SK-N-SH (cell line): ENCODE data around the gene INTS14. TPM values are rescaled to one million over a fixed set of nuclear protein-coding genes. Genes with fewer than 3 reads are reported as not detected.

Source experiments
- CTCF ChIA-PET: fragments of 300-600, 350-600 bp; formaldehyde crosslinking; extraction: SDS; loops from one replicate; lab custom pipeline; 2021; lab: Yijun Ruan, JAX
- POLR2A ChIA-PET: fragments of 350-600 bp; sonication (Branson Sonifier 250); formaldehyde crosslinking; extraction: SDS; loops from one replicate; lab custom pipeline; 2020; ENCODE audit warnings: antibody characterized with exemption, inconsistent platforms; lab: Yijun Ruan, JAX
- DNase-seq: peaks from one replicate; pipeline ENCODE4 v3.0.0; 2012
- H2AFZ ChIP-seq: fragments of 200-600 bp; sonication (generic); 2 replicates; pipeline ENCODE4 v1.8.1; 2016; ENCODE audit warnings: antibody characterized with exemption, mild to moderate bottlenecking, low read depth
- H3F3A ChIP-seq: fragments of 200-600 bp; sonication (generic); replicated peaks from 2 replicates; pipeline ENCODE3; 2016; ENCODE audit warnings: antibody characterized with exemption, mild to moderate bottlenecking; ENCODE audit not compliant: insufficient read depth
- H3K27ac ChIP-seq, 2 experiments: fragments of 200-500 bp in 1 of 2; fragments of 200-600 bp in 1 of 2; sonication (Bioruptor generic) in 1 of 2; sonication (generic), shearing (Covaris generic) in 1 of 2; 2 replicates each; pipeline versions ENCODE4 v1.5.1 to v1.6.1; 2014 to 2016; ENCODE audit warnings: low read depth in 2 of 2, inconsistent platforms in 1 of 2, low read length in 1 of 2, mild to moderate bottlenecking in 1 of 2, mixed read lengths in 1 of 2
- H3K27me3 ChIP-seq: fragments of 200-600 bp; sonication (generic), shearing (Covaris generic); 2 replicates; pipeline ENCODE4 v1.6.1; 2016; ENCODE audit warnings: mixed run types; ENCODE audit not compliant: insufficient read depth
- H3K36me3 ChIP-seq, 2 experiments: fragments of 200-500 bp in 1 of 2; fragments of 200-600 bp in 1 of 2; sonication (Bioruptor generic) in 1 of 2; sonication (generic) in 1 of 2; replicated peaks in 1 of 2; 2 replicates each; pipeline versions ENCODE3 to v1.5.1; 2014 to 2016; ENCODE audit warnings: low read length in 1 of 2, mild to moderate bottlenecking in 1 of 2; ENCODE audit not compliant: insufficient read depth in 2 of 2, control insufficient read depth in 1 of 2
- H3K4me1 ChIP-seq, 2 experiments: fragments of 200-500 bp in 1 of 2; fragments of 200-600 bp in 1 of 2; sonication (Bioruptor generic) in 1 of 2; sonication (generic), shearing (Covaris generic) in 1 of 2; 2 replicates each; pipeline versions ENCODE4 v1.5.1 to v1.6.1; 2014 to 2016; ENCODE audit warnings: low read depth in 1 of 2, low read length in 1 of 2, mixed run types in 1 of 2; ENCODE audit not compliant: insufficient read depth in 2 of 2, control insufficient read depth in 1 of 2
- H3K4me2 ChIP-seq: fragments of 200-600 bp; sonication (generic), shearing (Covaris generic); 2 replicates; pipeline ENCODE4 v1.6.1; 2017; ENCODE audit warnings: mixed run types
- H3K4me3 ChIP-seq, 2 experiments: fragments of 200-500 bp in 1 of 2; fragments of 200-600 bp in 1 of 2; sonication (Bioruptor generic) in 1 of 2; sonication (generic), shearing (Covaris generic) in 1 of 2; 2 replicates each; pipeline versions ENCODE4 v1.5.1 to v1.8.1; 2014 to 2016; ENCODE audit warnings: low read depth in 2 of 2, inconsistent platforms in 1 of 2, low read length in 1 of 2, mild to moderate bottlenecking in 1 of 2, mixed read lengths in 1 of 2, moderate library complexity in 1 of 2
- H3K79me2 ChIP-seq: fragments of 200-600 bp; sonication (generic); 2 replicates; pipeline ENCODE4 v1.8.1; 2017; ENCODE audit warnings: mild to moderate bottlenecking; ENCODE audit not compliant: insufficient read depth
- H3K9ac ChIP-seq: fragments of 200-600 bp; sonication (generic); 2 replicates; pipeline ENCODE4 v1.6.1; 2017; ENCODE audit warnings: mixed run types
- H3K9me2 ChIP-seq: fragments of 200-600 bp; sonication (generic); 2 replicates; pipeline ENCODE4 v1.6.1; 2017; ENCODE audit warnings: mixed run types
- H3K9me3 ChIP-seq: fragments of 200-600 bp; sonication (generic); 2 replicates; pipeline ENCODE4 v1.6.1; 2017; ENCODE audit warnings: mixed run types, mild to moderate bottlenecking, moderate library complexity
- H4K20me1 ChIP-seq: fragments of 200-600 bp; sonication (generic); 2 replicates; pipeline ENCODE4 v1.6.1; 2017; ENCODE audit warnings: mild to moderate bottlenecking, mixed run types; ENCODE audit not compliant: insufficient read depth
- EZH2phosphoT487 ChIP-seq: fragments of 200-600 bp; sonication (generic); IDR thresholded peaks from 2 replicates; pipeline ENCODE4 v1.6.1; 2017; ENCODE audit warnings: low read depth, mixed run types, mild to moderate bottlenecking, antibody characterized with exemption, moderate library complexity, borderline replicate concordance
- FOSL2 ChIP-seq: IDR thresholded peaks from 2 replicates; pipeline ENCODE4 v1.4.0; 2012; ENCODE audit warnings: low read depth, mild to moderate bottlenecking, moderate library complexity, borderline replicate concordance
- FOXJ3 ChIP-seq: sonication (generic); formaldehyde crosslinking; IDR thresholded peaks from 2 replicates; pipeline ENCODE4 v1.5.1; 2020; ENCODE audit warnings: mild to moderate bottlenecking, missing genetic modification reagents
- IRF3 ChIP-seq: fragments of 150-350 bp; IDR thresholded peaks from 2 replicates; pipeline ENCODE4 v1.6.1; 2016; ENCODE audit warnings: mild to moderate bottlenecking, low read depth, low read length
- MEF2A ChIP-seq: IDR thresholded peaks from 2 replicates; pipeline ENCODE4 v1.4.0; 2012; ENCODE audit warnings: low read depth, borderline replicate concordance
- MXI1 ChIP-seq: IDR thresholded peaks from 2 replicates; pipeline ENCODE4 v1.6.1; 2012; ENCODE audit warnings: mild to moderate bottlenecking, low read depth, low read length, improper control_type of control experiment
- PBX3 ChIP-seq: IDR thresholded peaks from 2 replicates; pipeline ENCODE4; 2012
- POLR2AphosphoS5 ChIP-seq: IDR thresholded peaks from 2 replicates; pipeline ENCODE4 v1.6.1; 2012; ENCODE audit warnings: low read depth, low read length
- RCOR1 ChIP-seq: fragments of 150-350 bp; IDR thresholded peaks from 2 replicates; pipeline ENCODE4 v1.6.1; 2017; ENCODE audit warnings: antibody characterized with exemption, low read length
- RXRA ChIP-seq: IDR thresholded peaks from 2 replicates; pipeline ENCODE4 v1.4.0; 2012; ENCODE audit warnings: low read depth, mild to moderate bottlenecking, borderline replicate concordance
- SMC3 ChIP-seq: IDR thresholded peaks from 2 replicates; pipeline ENCODE4 v1.6.1; 2012; ENCODE audit warnings: low read depth, low read length, improper control_type of control experiment
- TAF1 ChIP-seq: IDR thresholded peaks from 2 replicates; pipeline ENCODE4 v1.6.1; 2012; ENCODE audit warnings: low read depth, mild to moderate bottlenecking, low read length, moderate library complexity, borderline replicate concordance
- TCF12 ChIP-seq: IDR thresholded peaks from 2 replicates; pipeline ENCODE4 v1.4.0; 2012
- TEAD4 ChIP-seq: IDR thresholded peaks from 2 replicates; pipeline ENCODE4 v1.4.0; 2012; ENCODE audit warnings: mild to moderate bottlenecking, borderline replicate concordance; ENCODE audit not compliant: insufficient read depth
- USF1 ChIP-seq: IDR thresholded peaks from 2 replicates; pipeline ENCODE4 v1.4.0; 2012; ENCODE audit warnings: low read depth, borderline replicate concordance
- USF2 ChIP-seq: fragments of 150-350 bp; IDR thresholded peaks from 2 replicates; pipeline ENCODE4 v1.6.1; 2017; ENCODE audit warnings: antibody characterized with exemption, low read length, low read depth, borderline replicate concordance
- ZBTB33 ChIP-seq: IDR thresholded peaks from 2 replicates; pipeline ENCODE4 v1.4.0; 2012; ENCODE audit warnings: low read depth, borderline replicate concordance
- WGBS: methylation state at CpG from one replicate; pipeline ENCODE4 v1.1.6; 2017; ENCODE audit warnings: low lambda C conversion rate; 5-methylcytosine and 5-hydroxymethylcytosine counted together
- polyA plus RNA-seq, 3 experiments: library from polyadenylated mRNA; depleted of rRNA; stranded (reverse); fragments of >200 nt; gene quantifications; 2 replicates each; pipeline ENCODE4 v1.2.3, GENCODE V29; 2012

The INTS14 gene
- polyA plus RNA-seq, 1 of the 3 experiments (the other 2 are of a cell fraction), result 44.9 TPM

DNA sequence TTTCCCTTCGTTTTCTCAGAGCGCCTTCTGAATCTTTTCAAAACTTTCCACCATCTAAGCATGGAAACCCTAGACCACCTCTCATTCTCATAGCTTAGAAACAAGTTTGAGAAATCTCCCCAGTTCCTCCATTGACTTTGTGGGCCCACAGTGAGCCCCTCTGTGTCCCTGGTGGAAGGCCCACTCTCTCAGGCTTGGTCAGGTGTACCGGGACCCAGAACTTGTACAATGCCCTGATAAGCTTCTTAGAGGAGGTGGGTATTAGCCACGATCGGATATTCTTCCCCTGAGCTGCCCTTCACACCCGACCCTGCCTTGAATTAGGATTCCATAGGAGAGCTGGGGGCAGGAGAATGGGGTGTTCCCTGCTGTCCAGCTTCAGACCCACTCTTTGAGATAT is 10.7 kb upstream of the INTS14 start, which contains the start of gene SLC24A1:
Gene SLC24A1 (plus strand): TSS at position 301 of the 400 bp plus-strand sequence. CDS start 2,143 bp downstream, outside the sequence.
- Histone ChIP-seq H3K4me1 (peaks cover 0 to 4% of the 10 kb centered on the region in 2 experiments; a peak in 2 of 4 replicates), H3K27ac (no peak within 1 kb of the TSS), H3K9me3 (no peaks in the 10 kb centered on the region), H3K9me2 (no peaks in the 10 kb centered on the region), H3K36me3 (peaks cover 0 to 12% of the 10 kb centered on the region in 2 experiments), H3K9ac (no peak within 1 kb of the TSS)
- DNase-seq, result no peak
- TF ChIP-seq TCF12 (no peak), FOXJ3 (CRISPR knock-in tag) (no peak), IRF3 (no peak)
- TF ChIP-seq, all 33 proteins: peak for 0
- H2AFZ ChIP-seq, result no peak within 1 kb of the TSS
- H3K4me2 ChIP-seq, result no peak within 1 kb of the TSS
- H3F3A ChIP-seq, result no peaks in the 10 kb centered on the region
- ChIA-PET CTCF (interaction anchor here (0.7 to 3.5 kb wide), 5 partner anchors 10 to 234 kb away, joined by 3 to 19 read pairs (median 4); partner anchors contain the start of gene INTS14), POLR2A (interaction anchor here (1.0 kb wide), 1 partner anchor 10 kb away, joined by 3 read pairs; the partner anchor contains the start of gene INTS14)
- H3K27me3 ChIP-seq, result no peaks in the 10 kb centered on the region
- no peaks in the 10 kb centered on the region for H4K20me1 ChIP-seq
- H3K79me2 ChIP-seq, result no peaks in the 10 kb centered on the region
- WGBS, result 85% methylated on average over 6 of the region's 6 CpGs
- H3K4me3 ChIP-seq, result no peak within 1 kb of the TSS

GRCh38 chr15:65620833-65621232 is 9.9 kb upstream of the INTS14 start:
- Histone ChIP-seq H3K9me2 (no peaks in the 10 kb centered on the region), H3K4me2 (no peak overlapping the region), H3K27ac (no peak overlapping the region), H4K20me1 (no peaks in the 10 kb centered on the region), H3F3A (no peaks in the 10 kb centered on the region), H3K79me2 (no peaks in the 10 kb centered on the region), H3K9me3 (no peaks in the 10 kb centered on the region), H3K27me3 (no peaks in the 10 kb centered on the region), H3K9ac (no peak overlapping the region), H3K4me3 (no peak overlapping the region), H3K36me3 (peaks cover 0 to 12% of the 10 kb centered on the region in 2 experiments), H2AFZ (no peak overlapping the region), H3K4me1 (peaks cover 0 to 4% of the 10 kb centered on the region in 2 experiments; a peak in 2 of 4 replicates)
- no peak for DNase-seq
- POLR2A ChIA-PET, result interaction anchor here (1.0 kb wide), 1 partner anchor 10 kb away, joined by 3 read pairs; the partner anchor contains the start of gene INTS14
- CTCF ChIA-PET, result interaction anchor here (1.8 to 3.5 kb wide), 2 partner anchors 10 to 18 kb away, joined by 7 to 19 read pairs; partner anchors contain the start of gene INTS14
- TF ChIP-seq TEAD4 (no peak), FOXJ3 (CRISPR knock-in tag) (no peak), POLR2AphosphoS5 (no peak), MEF2A (no peak), RCOR1 (no peak), USF1 (no peak), FOSL2 (no peak), USF2 (no peak), PBX3 (no peak), RXRA (no peak), EZH2phosphoT487 (no peak), TCF12 (no peak), SMC3 (no peak), TAF1 (no peak), ZBTB33 (no peak), MXI1 (no peak)
- 67% methylated on average over 2 of the region's 2 CpGs for WGBS
